ENCODE data around the gene INHBC.
A peak's percentile ranks its signal among the peaks of the same experiment; 100 is the strongest.

Gene INHBC

GRCh38 chr12:57455374-57456144 lies 21.0 kb downstream of the INHBC start:
- no peak for DNase-seq (ENCODE audit: low read depth in 1 of 2, low spot score in 1 of 2)
- Histone ChIP-seq H3K4me3 (replicated peaks; ENCODE audit: insufficient read depth, low read length) (no peak overlapping the region), H3K27ac (replicated peaks) (no peak overlapping the region)

GRCh38 chr12:57456145-57456700 lies 21.6 kb downstream of the INHBC start:
- Histone ChIP-seq H3K27me3 (ENCODE audit: insufficient read depth, poor library complexity, severe bottlenecking) (peaks cover 10% of the 10 kb centered on the region), H3K27ac (replicated peaks) (no peak overlapping the region), H3K4me3 (replicated peaks; ENCODE audit: insufficient read depth, low read length) (no peak overlapping the region)
- DNase-seq (ENCODE audit: low read depth in 1 of 2, low spot score in 1 of 2) = peak in 1 of 2 experiments; percentile 59
- no peak for TF ChIP-seq GABPA (IDR thresholded peaks at IDR 0.05; ENCODE audit: low read depth)
- no peak for TF ChIP-seq POLR2AphosphoS5 (IDR thresholded peaks at IDR 0.05; ENCODE audit: low read depth)
- no peak for TF ChIP-seq SPI1 (IDR thresholded peaks at IDR 0.05; ENCODE audit: borderline replicate concordance, low read depth)
- no peak for TF ChIP-seq REST (IDR thresholded peaks at IDR 0.05; ENCODE audit: insufficient replicate concordance, low read depth)
- peak; percentile 51 for TF ChIP-seq CTCF (IDR thresholded peaks at IDR 0.05; ENCODE audit: insufficient read depth, low read length)

More at GRCh38 chr12:57455374-57456144, 21.0 kb downstream of the INHBC start:
- H3K27me3 ChIP-seq (ENCODE audit: insufficient read depth, poor library complexity, severe bottlenecking) = peaks cover 3% of the 10 kb centered on the region
- no peak for TF ChIP-seq REST (IDR thresholded peaks at IDR 0.05; ENCODE audit: insufficient replicate concordance, low read depth)
- TF ChIP-seq GABPA (IDR thresholded peaks at IDR 0.05; ENCODE audit: low read depth) = no peak
- TF ChIP-seq POLR2AphosphoS5 (IDR thresholded peaks at IDR 0.05; ENCODE audit: low read depth) = no peak
- no peak for TF ChIP-seq CTCF (IDR thresholded peaks at IDR 0.05; ENCODE audit: insufficient read depth, low read length)
- TF ChIP-seq SPI1 (IDR thresholded peaks at IDR 0.05; ENCODE audit: borderline replicate concordance, low read depth) = no peak

- no peak overlapping the region for H3K4me3 ChIP-seq (replicated peaks; ENCODE audit: insufficient read depth, low read length)
- no peak for TF ChIP-seq CTCF (IDR thresholded peaks at IDR 0.05; ENCODE audit: insufficient read depth, low read length)
- TF ChIP-seq SPI1 (IDR thresholded peaks at IDR 0.05; ENCODE audit: borderline replicate concordance, low read depth) = no peak
- TF ChIP-seq GABPA (IDR thresholded peaks at IDR 0.05; ENCODE audit: low read depth) = no peak
- TF ChIP-seq POLR2AphosphoS5 (IDR thresholded peaks at IDR 0.05; ENCODE audit: low read depth) = no peak
- TF ChIP-seq REST (IDR thresholded peaks at IDR 0.05; ENCODE audit: insufficient replicate concordance, low read depth) = no peak
- no peak for DNase-seq (ENCODE audit: low read depth in 1 of 2, low spot score in 1 of 2)
Observed at GRCh38 chr12:57456737-57457490, 22.3 kb downstream of the INHBC start.

More at GRCh38 chr12:57456737-57457490, 22.3 kb downstream of the INHBC start:
- Histone ChIP-seq H3K27me3 (ENCODE audit: insufficient read depth, poor library complexity, severe bottlenecking) (peaks cover 15% of the 10 kb centered on the region), H3K27ac (replicated peaks) (no peak overlapping the region)

All from HL-60 (cell line).